Esophagus squamous epithelium (tissue), 4 donors: Measurements from ENCODE around the gene TRIM27.

Experiments used
- CTCF ChIP-seq, 6 experiments: fragments of 450-650 bp in 4 of 6; fragments of 200-600 bp in 2 of 6; sonication (generic) in 2 of 6; IDR thresholded peaks; one replicate each; pipeline ENCODE4 v1.5.1; 2016 to 2019; ENCODE audit warnings: antibody characterized with exemption in 6 of 6, mild to moderate bottlenecking in 4 of 6, moderate library complexity in 4 of 6
- POLR2A ChIP-seq, 4 donors: fragments of 450-650 bp; IDR thresholded peaks; one replicate each; pipeline ENCODE4 v1.6.1; 2017; ENCODE audit warnings: antibody characterized with exemption in 4 of 4, mild to moderate bottlenecking in 4 of 4, moderate library complexity in 3 of 4

GRCh38 chr6:28953039-28953584 is 29.3 kb upstream of the TRIM27 start:
- TF ChIP-seq CTCF (IDR thresholded peaks at IDR 0.05): no peak
- TF ChIP-seq POLR2A (IDR thresholded peaks at IDR 0.05): no peak
